Smooth muscle cell (in vitro differentiated cells): ENCODE data around the gene TMEM242. TPM values are rescaled to one million over a fixed set of nuclear protein-coding genes. Genes with fewer than 3 reads are reported as not detected.

Experiments used
- DNase-seq: peaks from one replicate; lab custom pipeline; 2025; ENCODE audit not compliant: unreplicated experiment; lab: John Stamatoyannopoulos, UW
- H2AFZ ChIP-seq: fragments of 200-600 bp; sonication (generic); 2 replicates; pipeline ENCODE4 v1.6.0; 2016; ENCODE audit warnings: antibody characterized with exemption, low read depth, mild to moderate bottlenecking
- H3F3A ChIP-seq: fragments of 200-600 bp; sonication (generic); 2 replicates; pipeline ENCODE4 v1.6.0; 2017; ENCODE audit warnings: antibody characterized with exemption, low read depth
- H3K27ac ChIP-seq: fragments of 200-600 bp; sonication (generic); 2 replicates; pipeline ENCODE4 v1.5.1; 2016; ENCODE audit warnings: low read depth, mild to moderate bottlenecking
- H3K27me3 ChIP-seq: fragments of 200-600 bp; sonication (generic); 2 replicates; pipeline ENCODE4 v1.6.1; 2016; ENCODE audit warnings: low read depth, mild to moderate bottlenecking
- H3K36me3 ChIP-seq: fragments of 200-600 bp; sonication (generic); 2 replicates; pipeline ENCODE4 v1.5.1; 2016; ENCODE audit warnings: low read depth
- H3K4me1 ChIP-seq: fragments of 200-600 bp; sonication (generic); 2 replicates; pipeline ENCODE4 v1.5.1; 2016; ENCODE audit warnings: low read depth
- H3K4me2 ChIP-seq: fragments of 200-600 bp; sonication (generic); 2 replicates; pipeline ENCODE4 v1.6.0; 2016; ENCODE audit warnings: mild to moderate bottlenecking
- H3K4me3 ChIP-seq: fragments of 200-600 bp; sonication (generic); 2 replicates; pipeline ENCODE4 v1.5.1; 2016; ENCODE audit warnings: mild to moderate bottlenecking
- H3K79me2 ChIP-seq: fragments of 200-600 bp; sonication (generic); 2 replicates; pipeline ENCODE4 v1.6.0; 2016; ENCODE audit warnings: low read depth, mild to moderate bottlenecking
- H3K9ac ChIP-seq: fragments of 200-600 bp; sonication (generic); 2 replicates; pipeline ENCODE4 v1.6.0; 2016; ENCODE audit warnings: low read depth
- H3K9me3 ChIP-seq: fragments of 200-600 bp; sonication (generic); replicated peaks from 2 replicates; pipeline ENCODE4 v1.5.1; 2016; ENCODE audit warnings: low read depth
- H4K20me1 ChIP-seq: fragments of 200-600 bp; sonication (generic); 2 replicates; pipeline ENCODE4 v1.6.0; 2016; ENCODE audit warnings: low read depth
- CTCF ChIP-seq: fragments of 200-600 bp; sonication (generic); IDR thresholded peaks from 2 replicates; pipeline ENCODE4 v1.5.1; 2017; ENCODE audit warnings: borderline replicate concordance, mild to moderate bottlenecking, antibody characterized with exemption; ENCODE audit not compliant: insufficient read depth, poor library complexity, severe bottlenecking
- WGBS: methylation state at CpG from one replicate; pipeline ENCODE4 v1.1.7; 2016; ENCODE audit warnings: low lambda C conversion rate; 5-methylcytosine and 5-hydroxymethylcytosine counted together
- polyA plus RNA-seq: library from polyadenylated mRNA; unstranded; fragments of >200 nt; fragmentation: Nextera tagmentation; extraction: Ambion mirVana; gene quantifications from 2 replicates; pipeline ENCODE4 v1.2.1, GENCODE V29; 2016
- total RNA-seq: library from RNA; depleted of rRNA; stranded (reverse); fragments of >200 nt; gene quantifications from 2 replicates; pipeline ENCODE4 v1.2.3, GENCODE V29; 2014

TMEM242 gene
- total and polyA plus RNA-seq, 2 experiments from 2014 or later: 7.0 to 13.3 TPM

- Histone ChIP-seq H3K9me3 (no peaks in the 10 kb centered on the region), H4K20me1 (no peaks in the 10 kb centered on the region), H3K4me1 (peaks cover 7% of the 10 kb centered on the region), H3K9ac (no peak overlapping the region), H3F3A (no peaks in the 10 kb centered on the region), H3K36me3 (no peaks in the 10 kb centered on the region), H3K79me2 (no peaks in the 10 kb centered on the region), H3K27me3 (peaks cover 27% of the 10 kb centered on the region), H3K27ac (peak overlapping the region; percentile 0), H3K4me3 (peak overlapping the region; percentile 35), H3K4me2 (peak overlapping the region; percentile 83), H2AFZ (no peak overlapping the region)
- no peak for TF ChIP-seq CTCF
- peak; percentile 32 for DNase-seq
- 28% methylated on average over 27 of the region's 28 CpGs for WGBS
These were observed 83.0 kb downstream of the TMEM242 start for GRCh38 chr6:157240059-157240959.

GRCh38 chr6:157239671-157240058 lies 83.7 kb downstream of the TMEM242 start:
- peak overlapping the region; percentile 0 for H3K27ac ChIP-seq
- no peak for TF ChIP-seq CTCF
- no peaks in the 10 kb centered on the region for H3K79me2 ChIP-seq
- no peaks in the 10 kb centered on the region for H3K36me3 ChIP-seq
- 60% methylated on average over 12 of the region's 12 CpGs for WGBS
- H3F3A ChIP-seq: no peaks in the 10 kb centered on the region
- H3K4me2 ChIP-seq: peak overlapping the region; percentile 83
- no peak for DNase-seq
- H3K27me3 ChIP-seq: peaks cover 33% of the 10 kb centered on the region
- H2AFZ ChIP-seq: no peak overlapping the region
- peaks cover 3% of the 10 kb centered on the region for H3K4me1 ChIP-seq
- H3K9ac ChIP-seq: no peak overlapping the region
- H3K4me3 ChIP-seq: peak overlapping the region; percentile 35
- no peaks in the 10 kb centered on the region for H3K9me3 ChIP-seq
- no peaks in the 10 kb centered on the region for H4K20me1 ChIP-seq

Other genes starting within 250 kb of the TMEM242 start
- gene ZDHHC14, start 57.7 kb upstream of the TMEM242 start, total RNA-seq: 1.3 TPM in 2 replicates
- 1.6 and 4.2 TPM in 2 replicates for gene ZDHHC14, start 57.7 kb upstream of the TMEM242 start, polyA plus RNA-seq